GM19468 (cell line): ENCODE results near the gene TPSAB1.

Experiments
- ATAC-seq: cut with Tn5 transposase; IDR thresholded peaks from one replicate; pipeline ENCODE4 v1.9.1; 2021; ENCODE audit warnings: mild to moderate bottlenecking, moderate library complexity, moderate number of reproducible peaks; ENCODE audit not compliant: unreplicated experiment; ENCODE audit errors: extremely low read depth

TPSAB1 gene

GRCh38 chr16:1209081-1209480 lies 31.4 kb upstream of the TPSAB1 start:
- ATAC-seq = no peak

DNA sequence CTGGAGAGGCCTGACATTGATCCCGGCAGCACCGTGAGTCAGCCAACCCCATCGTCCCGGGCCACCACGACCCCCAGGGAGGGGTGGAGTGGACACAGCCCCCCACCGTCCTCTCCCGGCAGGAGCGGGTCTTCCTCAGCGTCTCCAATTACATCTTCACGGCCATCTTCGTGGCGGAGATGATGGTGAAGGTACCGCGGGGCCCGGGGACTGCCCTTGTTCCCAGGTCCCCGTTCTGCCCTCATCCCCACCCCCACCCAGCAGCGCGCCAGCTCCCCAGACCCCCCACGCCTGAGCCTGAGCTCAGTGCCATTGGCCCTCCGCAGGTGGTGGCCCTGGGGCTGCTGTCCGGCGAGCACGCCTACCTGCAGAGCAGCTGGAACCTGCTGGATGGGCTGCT lies 30.0 kb upstream of the TPSAB1 start:
- ATAC-seq = no peak

DNA sequence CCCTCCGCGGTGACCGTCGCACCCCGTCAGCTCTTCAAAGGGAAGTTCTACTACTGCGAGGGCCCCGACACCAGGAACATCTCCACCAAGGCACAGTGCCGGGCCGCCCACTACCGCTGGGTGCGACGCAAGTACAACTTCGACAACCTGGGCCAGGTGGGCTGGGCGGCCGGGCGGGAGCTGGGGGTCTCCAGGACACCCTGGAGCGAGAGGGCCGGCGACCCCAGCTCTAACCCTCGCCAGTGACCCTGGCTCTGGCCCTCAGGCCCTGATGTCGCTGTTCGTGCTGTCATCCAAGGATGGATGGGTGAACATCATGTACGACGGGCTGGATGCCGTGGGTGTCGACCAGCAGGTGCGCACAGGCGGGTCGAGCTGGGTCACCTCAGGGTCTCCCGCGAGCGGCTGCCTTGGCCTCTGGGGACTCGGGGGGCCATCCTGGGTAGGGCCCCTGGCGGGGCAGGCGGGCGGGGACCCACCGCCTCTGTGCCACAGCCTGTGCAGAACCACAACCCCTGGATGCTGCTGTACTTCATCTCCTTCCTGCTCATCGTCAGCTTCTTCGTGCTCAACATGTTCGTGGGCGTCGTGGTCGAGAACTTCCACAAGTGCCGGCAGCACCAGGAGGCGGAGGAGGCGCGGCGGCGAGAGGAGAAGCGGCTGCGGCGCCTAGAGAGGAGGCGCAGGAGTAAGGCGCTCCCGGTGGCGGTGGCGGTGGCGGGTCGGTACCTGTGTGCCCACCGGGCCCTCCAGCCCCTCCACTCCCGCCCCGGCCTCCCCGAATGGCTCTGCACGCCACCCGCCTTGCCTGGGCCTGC lies 28.8 kb upstream of the TPSAB1 start:
- no peak for ATAC-seq

DNA sequence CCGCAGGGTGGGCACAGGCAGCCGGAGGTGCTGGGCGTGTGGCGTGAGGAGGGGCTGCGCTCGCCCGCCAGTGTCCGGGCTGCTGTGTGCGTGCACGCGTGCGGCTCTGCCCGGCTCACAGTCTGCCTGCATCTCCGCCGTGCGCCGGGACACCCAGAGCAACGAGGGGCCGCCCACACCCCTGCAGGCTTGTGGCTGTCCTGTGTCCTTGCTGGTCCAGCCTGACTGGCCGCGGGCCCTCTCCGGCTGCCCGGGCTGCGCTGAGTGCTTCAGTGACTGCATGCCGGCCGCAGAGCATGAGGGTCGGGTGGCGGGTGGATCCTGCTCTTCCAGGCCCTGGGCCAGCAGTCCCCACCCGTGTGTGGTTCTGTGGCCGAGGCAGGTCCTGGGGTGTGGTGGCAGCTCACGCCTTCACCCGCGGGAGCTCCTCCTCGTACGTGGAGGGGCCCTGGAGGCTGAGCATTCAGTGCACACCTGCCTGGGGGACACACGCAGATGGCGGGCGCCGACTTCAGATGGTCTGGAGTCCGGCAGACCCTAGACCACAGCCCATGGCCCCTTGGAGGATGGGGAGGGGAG lies 27.8 kb upstream of the TPSAB1 start:
- no peak for ATAC-seq

- no peak for ATAC-seq
These were observed 27.3 kb upstream of the TPSAB1 start for GRCh38 chr16:1213231-1213630.

DNA sequence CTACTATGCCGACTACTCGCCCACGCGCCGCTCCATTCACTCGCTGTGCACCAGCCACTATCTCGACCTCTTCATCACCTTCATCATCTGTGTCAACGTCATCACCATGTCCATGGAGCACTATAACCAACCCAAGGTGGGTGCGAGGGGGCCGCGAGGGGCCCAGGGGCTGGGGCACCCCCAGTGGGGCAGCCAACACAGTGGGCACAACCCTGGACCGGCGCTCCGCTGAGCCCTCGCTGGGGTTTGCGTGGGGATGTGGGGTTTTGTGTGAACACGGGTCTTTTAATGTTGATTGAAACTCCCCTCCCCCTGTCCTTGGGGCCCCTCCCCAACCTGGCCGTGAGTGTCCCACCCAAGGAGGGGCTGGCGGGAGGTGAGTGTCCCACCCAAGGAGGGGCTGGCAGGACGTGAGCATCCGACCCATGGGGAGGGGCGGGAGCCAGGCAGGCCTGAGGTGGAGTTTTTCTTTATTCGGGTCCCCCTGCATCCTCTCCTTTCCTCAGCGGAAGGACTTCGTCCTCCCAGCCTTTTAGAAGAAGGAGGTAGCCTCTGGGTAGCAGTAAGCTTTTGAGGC lies 26.6 kb upstream of the TPSAB1 start:
- ATAC-seq = no peak

DNA sequence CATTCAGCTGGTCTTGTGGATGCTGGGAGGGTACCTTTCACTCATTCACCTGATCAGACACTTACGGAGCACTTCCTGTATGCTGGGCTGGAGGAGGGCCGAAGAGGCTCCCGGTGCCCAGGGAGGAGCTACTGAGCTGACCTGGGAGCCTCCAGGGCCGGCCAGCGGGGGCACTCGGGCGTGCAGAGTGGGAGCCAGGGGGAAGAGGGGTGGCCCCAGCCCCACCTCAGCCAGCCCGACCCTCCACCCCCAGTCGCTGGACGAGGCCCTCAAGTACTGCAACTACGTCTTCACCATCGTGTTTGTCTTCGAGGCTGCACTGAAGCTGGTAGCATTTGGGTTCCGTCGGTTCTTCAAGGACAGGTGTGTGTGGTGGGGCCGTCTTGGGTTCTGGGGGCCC lies 25.8 kb upstream of the TPSAB1 start:
- no peak for ATAC-seq

DNA sequence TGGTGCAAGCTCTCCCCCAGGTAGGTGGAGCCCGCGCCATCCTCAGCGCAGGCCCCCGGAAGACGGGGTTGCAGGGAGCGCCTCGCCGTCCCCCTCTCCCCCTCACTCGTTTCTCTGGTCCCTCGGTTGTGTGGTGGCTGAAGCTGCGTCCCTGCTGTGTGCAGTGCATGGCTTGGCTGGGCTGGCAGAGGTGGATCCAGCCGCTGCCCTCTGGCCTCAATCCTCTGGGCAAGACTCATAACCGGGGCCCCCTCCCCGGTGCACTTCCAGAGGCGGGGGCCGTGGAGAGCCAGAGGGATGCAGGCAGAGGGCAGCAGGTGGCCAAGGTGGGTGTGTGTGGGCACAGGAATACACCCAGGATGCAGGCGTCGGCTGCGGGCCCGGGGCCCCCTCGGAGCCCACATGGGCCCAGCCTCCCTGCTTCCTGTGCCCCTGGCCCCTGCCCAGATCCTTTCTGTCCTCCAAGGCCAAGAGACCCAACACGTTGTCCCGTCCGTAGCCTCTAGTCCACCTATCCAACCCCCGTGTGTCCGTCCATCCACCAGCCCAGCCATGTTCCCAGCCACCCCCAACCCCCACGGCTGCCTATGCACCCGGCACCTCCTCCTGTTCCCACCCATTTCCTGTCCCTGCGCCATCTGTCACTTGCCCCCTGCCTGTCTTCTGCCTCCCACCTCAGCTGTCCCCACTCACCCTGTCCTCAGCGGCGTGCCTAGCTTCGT lies 24.8 kb upstream of the TPSAB1 start:
- no peak for ATAC-seq

GRCh38 chr16:1216296-1216619 lies 24.2 kb upstream of the TPSAB1 start:
- no peak for ATAC-seq

GRCh38 chr16:1216681-1217400 lies 23.7 kb upstream of the TPSAB1 start:
- ATAC-seq = no peak

- ATAC-seq = no peak
These were observed 23.0 kb upstream of the TPSAB1 start for GRCh38 chr16:1217526-1217925.

GRCh38 chr16:1218061-1218929 lies 22.2 kb upstream of the TPSAB1 start:
- ATAC-seq = no peak

DNA sequence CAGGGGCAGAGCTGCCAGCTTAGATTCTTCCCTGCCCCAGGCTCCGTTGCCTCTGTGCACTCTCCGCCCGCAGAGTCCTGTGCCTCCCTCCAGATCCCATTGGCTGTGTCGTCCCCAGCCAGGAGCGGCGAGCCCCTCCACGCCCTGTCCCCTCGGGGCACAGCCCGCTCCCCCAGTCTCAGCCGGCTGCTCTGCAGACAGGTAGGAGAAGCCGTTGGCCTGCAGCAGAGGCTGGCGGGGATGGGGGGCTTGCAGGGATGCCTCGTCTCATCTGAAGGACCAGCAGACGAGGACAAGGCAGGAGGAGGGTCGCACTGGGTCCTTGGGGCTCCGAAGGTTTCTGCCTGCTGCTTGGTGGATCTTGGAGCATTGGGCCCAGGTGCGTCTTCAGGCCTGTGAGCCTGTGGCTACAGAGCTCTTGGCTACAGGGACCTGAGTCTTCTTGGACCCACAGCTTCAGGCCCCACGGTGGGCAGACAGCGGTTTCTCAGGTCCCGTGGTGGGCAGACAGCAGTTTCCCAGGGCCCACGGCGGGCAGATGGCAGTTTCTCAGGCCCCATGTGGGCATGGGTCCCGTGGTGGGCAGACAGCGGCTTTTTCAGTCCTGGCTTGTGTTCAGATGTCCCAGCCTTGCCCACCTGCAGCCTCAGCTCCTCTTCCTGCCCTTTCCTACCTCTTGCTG lies 21.4 kb upstream of the TPSAB1 start:
- no peak for ATAC-seq

DNA sequence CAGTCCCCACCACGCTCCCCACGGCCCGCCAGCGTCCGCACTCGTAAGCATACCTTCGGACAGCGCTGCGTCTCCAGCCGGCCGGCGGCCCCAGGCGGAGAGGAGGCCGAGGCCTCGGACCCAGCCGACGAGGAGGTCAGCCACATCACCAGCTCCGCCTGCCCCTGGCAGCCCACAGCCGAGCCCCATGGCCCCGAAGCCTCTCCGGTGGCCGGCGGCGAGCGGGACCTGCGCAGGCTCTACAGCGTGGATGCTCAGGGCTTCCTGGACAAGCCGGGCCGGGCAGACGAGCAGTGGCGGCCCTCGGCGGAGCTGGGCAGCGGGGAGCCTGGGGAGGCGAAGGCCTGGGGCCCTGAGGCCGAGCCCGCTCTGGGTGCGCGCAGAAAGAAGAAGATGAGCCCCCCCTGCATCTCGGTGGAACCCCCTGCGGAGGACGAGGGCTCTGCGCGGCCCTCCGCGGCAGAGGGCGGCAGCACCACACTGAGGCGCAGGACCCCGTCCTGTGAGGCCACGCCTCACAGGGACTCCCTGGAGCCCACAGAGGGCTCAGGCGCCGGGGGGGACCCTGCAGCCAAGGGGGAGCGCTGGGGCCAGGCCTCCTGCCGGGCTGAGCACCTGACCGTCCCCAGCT lies 20.3 kb upstream of the TPSAB1 start:
- ATAC-seq = no peak

DNA sequence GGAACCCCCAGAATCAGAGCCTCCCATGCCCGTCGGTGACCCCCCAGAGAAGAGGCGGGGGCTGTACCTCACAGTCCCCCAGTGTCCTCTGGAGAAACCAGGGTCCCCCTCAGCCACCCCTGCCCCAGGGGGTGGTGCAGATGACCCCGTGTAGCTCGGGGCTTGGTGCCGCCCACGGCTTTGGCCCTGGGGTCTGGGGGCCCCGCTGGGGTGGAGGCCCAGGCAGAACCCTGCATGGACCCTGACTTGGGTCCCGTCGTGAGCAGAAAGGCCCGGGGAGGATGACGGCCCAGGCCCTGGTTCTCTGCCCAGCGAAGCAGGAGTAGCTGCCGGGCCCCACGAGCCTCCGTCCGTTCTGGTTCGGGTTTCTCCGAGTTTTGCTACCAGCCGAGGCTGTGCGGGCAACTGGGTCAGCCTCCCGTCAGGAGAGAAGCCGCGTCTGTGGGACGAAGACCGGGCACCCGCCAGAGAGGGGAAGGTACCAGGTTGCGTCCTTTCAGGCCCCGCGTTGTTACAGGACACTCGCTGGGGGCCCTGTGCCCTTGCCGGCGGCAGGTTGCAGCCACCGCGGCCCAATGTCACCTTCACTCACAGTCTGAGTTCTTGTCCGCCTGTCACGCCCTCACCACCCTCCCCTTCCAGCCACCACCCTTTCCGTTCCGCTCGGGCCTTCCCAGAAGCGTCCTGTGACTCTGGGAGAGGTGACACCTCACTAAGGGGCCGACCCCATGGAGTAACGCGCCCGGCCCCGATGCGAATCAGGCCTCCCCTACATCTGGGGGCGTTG lies 19.5 kb upstream of the TPSAB1 start:
- ATAC-seq = no peak

DNA sequence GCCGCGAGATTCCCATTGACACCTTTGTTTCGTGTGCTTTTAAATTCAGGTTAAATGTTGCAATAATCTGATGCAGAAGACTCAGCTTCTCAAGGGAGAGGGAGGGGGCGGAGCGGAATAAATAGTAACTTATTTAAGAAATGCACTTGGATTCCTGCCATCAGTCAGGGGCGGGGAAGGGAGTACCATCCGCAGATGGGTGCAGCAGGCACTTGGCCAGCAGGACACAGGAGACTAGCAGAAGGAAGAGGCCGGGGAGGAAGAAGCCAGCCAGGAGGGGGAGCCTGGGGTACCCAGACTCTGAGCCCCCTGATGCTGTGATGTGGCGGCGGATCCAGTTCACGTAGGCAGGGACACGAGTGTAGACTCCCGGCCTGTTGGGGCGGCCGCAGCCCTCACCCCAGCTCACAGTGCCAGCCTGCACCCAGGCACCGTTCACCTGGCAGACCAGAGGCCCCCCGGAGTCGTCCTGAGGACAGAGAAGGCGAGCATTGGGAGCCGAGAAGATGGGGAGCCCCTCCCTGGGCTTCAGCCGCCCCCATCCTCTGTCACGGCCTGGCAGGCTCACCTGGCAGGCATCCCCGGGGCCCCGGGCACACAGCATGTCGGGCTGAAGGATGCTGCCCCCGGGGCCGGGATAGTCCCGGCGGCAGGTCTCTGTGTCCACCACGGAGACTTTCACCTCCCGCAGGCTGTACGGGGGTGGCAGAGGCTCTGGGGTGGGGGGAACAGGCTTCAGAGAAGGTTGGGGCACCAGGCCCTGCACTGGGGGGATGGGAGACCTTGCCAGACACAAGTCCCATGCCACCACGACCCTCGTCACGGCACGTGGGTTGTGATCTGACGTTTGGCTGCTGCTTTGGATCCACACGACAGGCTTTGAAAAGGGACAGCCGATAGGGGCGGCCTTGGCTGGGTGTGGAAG lies 18.6 kb upstream of the TPSAB1 start:
- ATAC-seq = no peak
